ENCODE measurements around the gene CASQ2.

- no peak for TF ChIP-seq POLR2A (IDR thresholded peaks at IDR 0.05)
- TF ChIP-seq CTCF (IDR thresholded peaks at IDR 0.05) = no peak
Observed at GRCh38 chr1:115810609-115811008, 42.1 kb upstream of the CASQ2 start.

Measured in body of pancreas (tissue), 4 donors.